MM.1S (cell line): ENCODE measurements around the gene KCNA3.

Source experiments
- EZH2phosphoT487 ChIP-seq: fragments of 300-600 bp; sonication (generic); IDR thresholded peaks from 2 replicates; pipeline ENCODE4 v1.6.1; 2018; ENCODE audit warnings: antibody characterized with exemption, low read length
- TF ChIP-seq, protein P1 (sequence below): fragments of 300-600 bp; sonication (generic); IDR thresholded peaks from 2 replicates; pipeline ENCODE4 v1.5.1; 2016; ENCODE audit warnings: antibody characterized with exemption, low read length, mixed read lengths

DNA sequence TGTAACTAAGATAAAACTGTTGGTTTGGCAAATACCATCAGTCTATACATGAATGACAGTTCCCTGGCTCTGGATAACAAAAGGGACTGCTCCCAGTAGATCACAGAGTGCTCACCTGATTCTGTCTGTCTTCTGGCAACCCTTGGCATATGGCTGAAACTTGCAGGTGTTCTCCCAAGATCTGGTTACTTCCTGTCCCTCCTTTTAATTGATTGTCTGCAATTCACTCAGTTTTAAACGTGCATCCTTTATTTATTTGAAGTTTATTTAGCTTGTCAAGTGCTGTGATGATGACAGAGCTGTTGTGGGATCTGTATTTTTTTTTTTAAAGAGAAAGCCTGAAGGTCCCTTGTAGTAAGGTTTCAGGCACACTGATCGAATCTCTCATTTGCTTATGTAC lies 3.4 kb downstream of the KCNA3 start:
- TF ChIP-seq, protein P1, sequence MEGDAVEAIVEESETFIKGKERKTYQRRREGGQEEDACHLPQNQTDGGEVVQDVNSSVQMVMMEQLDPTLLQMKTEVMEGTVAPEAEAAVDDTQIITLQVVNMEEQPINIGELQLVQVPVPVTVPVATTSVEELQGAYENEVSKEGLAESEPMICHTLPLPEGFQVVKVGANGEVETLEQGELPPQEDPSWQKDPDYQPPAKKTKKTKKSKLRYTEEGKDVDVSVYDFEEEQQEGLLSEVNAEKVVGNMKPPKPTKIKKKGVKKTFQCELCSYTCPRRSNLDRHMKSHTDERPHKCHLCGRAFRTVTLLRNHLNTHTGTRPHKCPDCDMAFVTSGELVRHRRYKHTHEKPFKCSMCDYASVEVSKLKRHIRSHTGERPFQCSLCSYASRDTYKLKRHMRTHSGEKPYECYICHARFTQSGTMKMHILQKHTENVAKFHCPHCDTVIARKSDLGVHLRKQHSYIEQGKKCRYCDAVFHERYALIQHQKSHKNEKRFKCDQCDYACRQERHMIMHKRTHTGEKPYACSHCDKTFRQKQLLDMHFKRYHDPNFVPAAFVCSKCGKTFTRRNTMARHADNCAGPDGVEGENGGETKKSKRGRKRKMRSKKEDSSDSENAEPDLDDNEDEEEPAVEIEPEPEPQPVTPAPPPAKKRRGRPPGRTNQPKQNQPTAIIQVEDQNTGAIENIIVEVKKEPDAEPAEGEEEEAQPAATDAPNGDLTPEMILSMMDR, result no peak
- TF ChIP-seq EZH2phosphoT487, result no peak
